Esophagus squamous epithelium (tissue), 4 donors: ENCODE results near the gene PRPF40B.

ENCODE experiments used
- POLR2A ChIP-seq, 4 donors: fragments of 450-650 bp; IDR thresholded peaks; one replicate each; pipeline ENCODE4 v1.6.1; 2017; ENCODE audit warnings: antibody characterized with exemption in 4 of 4, mild to moderate bottlenecking in 4 of 4, moderate library complexity in 3 of 4
- TF ChIP-seq, protein P1 (sequence below), 6 experiments: fragments of 450-650 bp in 4 of 6; fragments of 200-600 bp in 2 of 6; sonication (generic) in 2 of 6; IDR thresholded peaks; one replicate each; pipeline ENCODE4 v1.5.1; 2016 to 2019; ENCODE audit warnings: antibody characterized with exemption in 6 of 6, mild to moderate bottlenecking in 4 of 6, moderate library complexity in 4 of 6

DNA sequence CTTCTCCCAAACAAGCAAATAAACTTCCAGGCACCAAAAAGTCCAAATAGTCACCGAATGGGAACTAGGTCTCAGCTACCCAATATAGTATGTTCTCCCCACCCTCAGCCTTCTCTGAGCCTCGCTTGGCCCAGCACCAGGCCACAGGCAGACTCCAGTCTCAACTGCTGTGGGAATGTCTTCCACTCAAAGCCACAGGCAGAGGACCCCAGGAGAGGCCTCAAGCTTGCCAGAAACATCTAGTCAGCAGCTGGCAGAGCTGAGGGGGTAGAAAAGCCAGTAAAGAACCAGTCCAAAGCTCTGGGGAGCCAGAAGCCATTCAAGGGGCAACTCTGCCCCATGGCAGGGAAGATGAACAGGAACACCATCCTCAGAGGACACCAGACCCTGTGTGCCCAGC lies 42.0 kb downstream of the PRPF40B start:
- TF ChIP-seq, protein P1, sequence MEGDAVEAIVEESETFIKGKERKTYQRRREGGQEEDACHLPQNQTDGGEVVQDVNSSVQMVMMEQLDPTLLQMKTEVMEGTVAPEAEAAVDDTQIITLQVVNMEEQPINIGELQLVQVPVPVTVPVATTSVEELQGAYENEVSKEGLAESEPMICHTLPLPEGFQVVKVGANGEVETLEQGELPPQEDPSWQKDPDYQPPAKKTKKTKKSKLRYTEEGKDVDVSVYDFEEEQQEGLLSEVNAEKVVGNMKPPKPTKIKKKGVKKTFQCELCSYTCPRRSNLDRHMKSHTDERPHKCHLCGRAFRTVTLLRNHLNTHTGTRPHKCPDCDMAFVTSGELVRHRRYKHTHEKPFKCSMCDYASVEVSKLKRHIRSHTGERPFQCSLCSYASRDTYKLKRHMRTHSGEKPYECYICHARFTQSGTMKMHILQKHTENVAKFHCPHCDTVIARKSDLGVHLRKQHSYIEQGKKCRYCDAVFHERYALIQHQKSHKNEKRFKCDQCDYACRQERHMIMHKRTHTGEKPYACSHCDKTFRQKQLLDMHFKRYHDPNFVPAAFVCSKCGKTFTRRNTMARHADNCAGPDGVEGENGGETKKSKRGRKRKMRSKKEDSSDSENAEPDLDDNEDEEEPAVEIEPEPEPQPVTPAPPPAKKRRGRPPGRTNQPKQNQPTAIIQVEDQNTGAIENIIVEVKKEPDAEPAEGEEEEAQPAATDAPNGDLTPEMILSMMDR (IDR thresholded peaks at IDR 0.05), result no peak
- TF ChIP-seq POLR2A (IDR thresholded peaks at IDR 0.05), result no peak
